H9 (cell line): ENCODE data around the gene ZNF736. TPM values are rescaled to one million over a fixed set of nuclear protein-coding genes. Genes with fewer than 3 reads are reported as not detected.

Experiments used
- DNase-seq: peaks from one replicate; pipeline ENCODE4 v3.0.0-alpha.2; 2017
- H2AFZ ChIP-seq: one replicate; pipeline ENCODE4 v1.6.1; 2013; ENCODE audit warnings: mild to moderate bottlenecking, low read length, control low read depth, moderate library complexity
- H2AK5ac ChIP-seq: 2 replicates; pipeline ENCODE4 v1.6.1; 2013; ENCODE audit warnings: low read length, control low read depth, mixed read lengths; ENCODE audit not compliant: insufficient read length
- H2BK120ac ChIP-seq: one replicate; pipeline ENCODE4 v1.6.1; 2013; ENCODE audit warnings: low read depth, mild to moderate bottlenecking, low read length, control low read depth, inconsistent platforms; ENCODE audit not compliant: poor library complexity, severe bottlenecking
- H2BK12ac ChIP-seq: 2 replicates; pipeline ENCODE4 v1.6.1; 2013; ENCODE audit warnings: low read length, control low read depth, mixed read lengths, low read depth; ENCODE audit not compliant: insufficient read length
- H2BK15ac ChIP-seq: 2 replicates; pipeline ENCODE4 v1.6.1; 2013; ENCODE audit warnings: low read depth, low read length, control low read depth
- H2BK20ac ChIP-seq: one replicate; pipeline ENCODE4 v1.6.1; 2013; ENCODE audit warnings: low read depth, mild to moderate bottlenecking, low read length, control low read depth, inconsistent platforms; ENCODE audit not compliant: poor library complexity, severe bottlenecking
- H2BK5ac ChIP-seq: 2 replicates; pipeline ENCODE4 v1.6.1; 2013; ENCODE audit warnings: low read length, control low read depth, mixed read lengths; ENCODE audit not compliant: insufficient read length
- H3K14ac ChIP-seq: 2 replicates; pipeline ENCODE4 v1.6.1; 2013; ENCODE audit warnings: low read length, control low read depth; ENCODE audit not compliant: insufficient read depth
- H3K18ac ChIP-seq: 2 replicates; pipeline ENCODE4 v1.6.1; 2013; ENCODE audit warnings: low read depth, mild to moderate bottlenecking, mixed read lengths, low read length, control low read depth; ENCODE audit not compliant: insufficient read length
- H3K23ac ChIP-seq: 2 replicates; pipeline ENCODE4 v1.6.1; 2013; ENCODE audit warnings: low read length, control low read depth, mixed read lengths, low read depth; ENCODE audit not compliant: insufficient read length
- H3K23me2 ChIP-seq: 2 replicates; pipeline ENCODE4 v1.6.1; 2013; ENCODE audit warnings: low read depth, mild to moderate bottlenecking, mixed read lengths, low read length, control low read depth; ENCODE audit not compliant: insufficient read length, poor library complexity, severe bottlenecking
- H3K27ac ChIP-seq: 2 replicates; pipeline ENCODE4 v1.5.1; 2013; ENCODE audit warnings: low read length, control low read depth, mixed read lengths, low read depth; ENCODE audit not compliant: insufficient read length
- H3K27me3 ChIP-seq: 2 replicates; pipeline ENCODE4 v1.6.1; 2013; ENCODE audit warnings: low read length, control low read depth, inconsistent platforms; ENCODE audit not compliant: insufficient read depth
- H3K4ac ChIP-seq: 2 replicates; pipeline ENCODE4 v1.6.1; 2013; ENCODE audit warnings: low read depth, mild to moderate bottlenecking, control low read depth, inconsistent platforms, low read length, moderate library complexity
- H3K4me1 ChIP-seq: 2 replicates; pipeline ENCODE4 v1.6.1; 2013; ENCODE audit warnings: low read length, control low read depth, inconsistent platforms; ENCODE audit not compliant: insufficient read depth
- H3K4me2 ChIP-seq: 2 replicates; pipeline ENCODE4 v1.6.1; 2013; ENCODE audit warnings: low read length, control low read depth, mixed read lengths; ENCODE audit not compliant: insufficient read length, insufficient read depth
- H3K56ac ChIP-seq: 2 replicates; pipeline ENCODE4 v1.6.1; 2013; ENCODE audit warnings: low read depth, mild to moderate bottlenecking, mixed read lengths, low read length, control low read depth; ENCODE audit not compliant: insufficient read length
- H3K79me1 ChIP-seq: 2 replicates; pipeline ENCODE4 v1.6.1; 2013; ENCODE audit warnings: low read depth, mild to moderate bottlenecking, moderate library complexity, low read length, control low read depth, inconsistent platforms; ENCODE audit not compliant: insufficient read depth, poor library complexity, severe bottlenecking
- H3K79me2 ChIP-seq: 2 replicates; pipeline ENCODE4 v1.6.1; 2013; ENCODE audit warnings: low read length, control low read depth, inconsistent platforms; ENCODE audit not compliant: insufficient read depth
- H3K9ac ChIP-seq: 2 replicates; pipeline ENCODE4 v1.6.1; 2013; ENCODE audit warnings: low read length, control low read depth, mixed read lengths; ENCODE audit not compliant: insufficient read length; ENCODE audit errors: extremely low read depth
- H3K9me3 ChIP-seq: one replicate; pipeline ENCODE4 v1.6.1; 2013; ENCODE audit warnings: low read depth, low read length, inconsistent platforms; ENCODE audit not compliant: control insufficient read depth
- H3T11ph ChIP-seq: one replicate; pipeline ENCODE4 v1.6.1; 2013; ENCODE audit warnings: mild to moderate bottlenecking, low read length, control low read depth, inconsistent platforms
- H4K20me1 ChIP-seq: one replicate; pipeline ENCODE4 v1.6.1; 2013; ENCODE audit not compliant: control insufficient read depth, insufficient read length, insufficient read depth
- H4K5ac ChIP-seq: 2 replicates; pipeline ENCODE4 v1.6.1; 2013; ENCODE audit warnings: low read depth, mild to moderate bottlenecking, mixed read lengths, low read length, control low read depth; ENCODE audit not compliant: insufficient read length
- H4K8ac ChIP-seq: replicated peaks from 2 replicates; pipeline ENCODE4 v1.6.1; 2013; ENCODE audit warnings: low read length, control low read depth, mixed read lengths, low read depth; ENCODE audit not compliant: insufficient read length
- H4K91ac ChIP-seq: 2 replicates; pipeline ENCODE4 v1.6.1; 2013; ENCODE audit warnings: low read depth, mild to moderate bottlenecking, moderate library complexity, mixed read lengths, low read length, control low read depth; ENCODE audit not compliant: insufficient read length
- H3K27ac Mint-ChIP-seq, 3 experiments: 2 replicates in 2 of 3; 3 replicates in 1 of 3; pipeline ENCODE4 v1.8.0; 2020 to 2021; ENCODE audit warnings: mixed read lengths in 3 of 3, mild to moderate bottlenecking in 1 of 3, moderate library complexity in 1 of 3
- H3K27me3 Mint-ChIP-seq: 2 replicates; pipeline ENCODE4 v1.8.0; 2021; ENCODE audit warnings: low read depth, mild to moderate bottlenecking, moderate library complexity, mixed read lengths
- H3K36me3 Mint-ChIP-seq, 3 experiments: 2 replicates in 2 of 3; 3 replicates in 1 of 3; pipeline ENCODE4 v1.8.0; 2020 to 2021; ENCODE audit warnings: low read depth in 3 of 3, mixed read lengths in 3 of 3; ENCODE audit not compliant: insufficient read depth in 1 of 3
- H3K4me1 Mint-ChIP-seq, 2 experiments: 2 replicates each; pipeline ENCODE4 v1.8.0; 2020; ENCODE audit warnings: mixed read lengths in 2 of 2
- H3K4me3 Mint-ChIP-seq, 2 experiments: 2 replicates in 1 of 2; 3 replicates in 1 of 2; pipeline ENCODE4 v1.8.0; 2020 to 2021; ENCODE audit warnings: mild to moderate bottlenecking in 2 of 2, mixed read lengths in 2 of 2, moderate library complexity in 1 of 2
- H3K9me3 Mint-ChIP-seq, 2 experiments: 2 replicates in 1 of 2; 3 replicates in 1 of 2; pipeline ENCODE4 v1.8.0; 2020; ENCODE audit warnings: mild to moderate bottlenecking in 2 of 2, mixed read lengths in 2 of 2, moderate library complexity in 1 of 2
- CTCF ChIP-seq: fragments of 200-600 bp; sonication (generic); conservative IDR thresholded peaks from 3 replicates; pipeline ENCODE4 v1.8.0; 2021; ENCODE audit warnings: antibody characterized with exemption, mild to moderate bottlenecking
- WGBS: extraction: QIAGEN DNeasy Blood & Tissue Kit; methylation state at CpG from one replicate; pipeline ENCODE4 v1.1.7; 2013; ENCODE audit warnings: missing lambda C conversion rate, low lambda C conversion rate, mixed read lengths; ENCODE audit not compliant: insufficient read length; ENCODE audit errors: extremely low coverage; 5-methylcytosine and 5-hydroxymethylcytosine counted together
- total RNA-seq: library from RNA; stranded (reverse); gene quantifications from 2 replicates; pipeline ENCODE4 v1.2.1, GENCODE V29; 2021

The ZNF736 gene
- total RNA-seq, 1 experiment from 2014 or later, result not detected

DNA sequence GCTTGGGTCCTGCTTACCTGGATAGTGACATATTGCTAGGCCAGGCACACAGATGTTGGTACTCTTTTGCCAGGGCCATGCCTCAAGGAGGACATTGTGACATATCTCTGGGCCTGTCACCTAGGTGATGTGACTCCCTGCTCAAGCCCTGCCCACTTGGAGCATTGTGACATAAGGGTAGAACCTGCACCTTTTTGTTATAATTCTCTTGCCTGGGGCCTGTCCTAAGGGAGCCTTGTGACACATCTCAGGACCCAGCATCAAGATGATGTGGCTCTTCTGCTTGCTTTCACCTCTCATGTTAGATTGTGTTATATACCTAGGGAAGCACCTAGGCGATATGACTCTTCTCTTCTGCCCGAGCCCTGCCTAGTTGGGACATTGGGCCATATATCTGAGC is 57.4 kb downstream of the ZNF736 start:
- no peak overlapping the region for H4K5ac ChIP-seq
- H3K9ac ChIP-seq, result no peak overlapping the region
- no peaks in the 10 kb centered on the region; the same call in 1 of the 2 replicates for H3K27me3 Mint-ChIP-seq
- H3K27ac ChIP-seq, result no peak overlapping the region
- H3K56ac ChIP-seq, result no peak overlapping the region
- no peak overlapping the region for H2BK12ac ChIP-seq
- H3K79me1 ChIP-seq, result no peaks in the 10 kb centered on the region
- no peak overlapping the region for H3K27ac Mint-ChIP-seq
- H3K18ac ChIP-seq, result no peak overlapping the region
- peaks cover 96% of the 10 kb centered on the region for H3K9me3 ChIP-seq
- no peak overlapping the region for H3T11ph ChIP-seq
- H3K23me2 ChIP-seq, result no peaks in the 10 kb centered on the region
- no peaks in the 10 kb centered on the region for H4K20me1 ChIP-seq
- no peaks in the 10 kb centered on the region for H3K4me1 ChIP-seq
- H3K14ac ChIP-seq, result no peak overlapping the region
- H3K4ac ChIP-seq, result no peak overlapping the region
- peaks cover 98 to 99% of the 10 kb centered on the region in 2 experiments for H3K9me3 Mint-ChIP-seq
- H3K36me3 Mint-ChIP-seq, result peaks cover 5 to 30% (median 17%) of the 10 kb centered on the region in 3 experiments; a peak in 6 of 7 replicates
- no CpG with 5 or more reads among the region's 2 CpGs for WGBS
- no peak overlapping the region for H2BK20ac ChIP-seq
- DNase-seq, result no peak
- H3K4me1 Mint-ChIP-seq, result no peaks in the 10 kb centered on the region
- H3K27me3 ChIP-seq, result no peaks in the 10 kb centered on the region
- H2BK15ac ChIP-seq, result no peak overlapping the region
- H3K79me2 ChIP-seq, result no peaks in the 10 kb centered on the region
- no peak for TF ChIP-seq CTCF
- H3K4me2 ChIP-seq, result no peak overlapping the region
- no peak overlapping the region for H2AFZ ChIP-seq
- no peak overlapping the region for H4K8ac ChIP-seq
- H3K4me3 Mint-ChIP-seq, result no peak overlapping the region
- no peak overlapping the region for H4K91ac ChIP-seq
- no peak overlapping the region for H2BK5ac ChIP-seq
- H3K23ac ChIP-seq, result no peak overlapping the region
- H2AK5ac ChIP-seq, result no peak overlapping the region
- H2BK120ac ChIP-seq, result no peak overlapping the region
